Activated T-cell treated with anti-CD3 and anti-CD28 coated beads, Interleukin-2, amount 50 U/mL, for 72 hours (primary cell): ENCODE measurements around the gene ETS2. TPM values are rescaled to one million over a fixed set of nuclear protein-coding genes. Genes with fewer than 3 reads are reported as not detected.

Experiments used
- ATAC-seq, 2 donors: fragments of 150-1000 bp; cut with Tn5 transposase; replicated peaks in 1 of 2; 2 replicates each; pipeline ENCODE4 v1.10.0; 2021; ENCODE audit warnings: moderate library complexity in 2 of 2, mild to moderate bottlenecking in 1 of 2
- DNase-seq, 2 donors: peaks; one replicate each; pipeline ENCODE4 v3.0.0; 2021 to 2022; ENCODE audit warnings: mixed read lengths in 1 of 2
- H3K27ac Mint-ChIP-seq: one replicate; pipeline ENCODE4 v1.8.0; 2022; ENCODE audit warnings: mild to moderate bottlenecking, moderate library complexity, mixed read lengths
- H3K27me3 Mint-ChIP-seq: one replicate; pipeline ENCODE4 v1.8.0; 2022; ENCODE audit warnings: low read depth, mixed read lengths
- H3K36me3 Mint-ChIP-seq, 2 donors: one replicate each; pipeline ENCODE4 v1.8.0; 2022; ENCODE audit warnings: mixed read lengths in 2 of 2, mild to moderate bottlenecking in 1 of 2; ENCODE audit not compliant: insufficient read depth in 2 of 2
- H3K4me1 Mint-ChIP-seq: one replicate; pipeline ENCODE4 v1.8.0; 2022; ENCODE audit warnings: low read depth, mixed read lengths
- H3K4me3 Mint-ChIP-seq, 2 donors: one replicate each; pipeline ENCODE4 v1.8.0; 2022; ENCODE audit warnings: mild to moderate bottlenecking in 2 of 2, mixed read lengths in 2 of 2, moderate library complexity in 2 of 2
- H3K9me3 Mint-ChIP-seq, 2 donors: one replicate each; pipeline ENCODE4 v1.8.0; 2022; ENCODE audit warnings: mixed read lengths in 2 of 2
- total RNA-seq, 2 donors: library from RNA; stranded (reverse); gene quantifications; one replicate each; pipeline ENCODE4 v1.2.3, GENCODE V29; 2022

The ETS2 gene
- total RNA-seq, 2 donors from 2014 or later = 122 to 134 TPM

- DNase-seq = peak; percentile 76 to 77
- peak overlapping the region; percentile 25 for H3K27ac Mint-ChIP-seq
- H3K4me3 Mint-ChIP-seq = peak overlapping the region; percentile 49 to 57
- H3K36me3 Mint-ChIP-seq = peaks cover 2 to 8% of the 10 kb centered on the region in 2 donors
- H3K9me3 Mint-ChIP-seq = peaks cover 1 to 2% of the 10 kb centered on the region in 2 donors
- H3K4me1 Mint-ChIP-seq = peaks cover 38% of the 10 kb centered on the region
- H3K27me3 Mint-ChIP-seq = peaks cover 10% of the 10 kb centered on the region
- peak; percentile 92 to 94 for ATAC-seq
These were observed 26.1 kb downstream of the ETS2 start for GRCh38 chr21:38831526-38832467.

- H3K9me3 Mint-ChIP-seq = peaks cover 1 to 2% of the 10 kb centered on the region in 2 donors
- no peak for DNase-seq
- peaks cover 2 to 5% of the 10 kb centered on the region in 2 donors for H3K36me3 Mint-ChIP-seq
- no peak for ATAC-seq
- H3K27me3 Mint-ChIP-seq = peaks cover 10% of the 10 kb centered on the region
- peaks cover 39% of the 10 kb centered on the region for H3K4me1 Mint-ChIP-seq
- no peak overlapping the region for H3K4me3 Mint-ChIP-seq
- H3K27ac Mint-ChIP-seq = no peak overlapping the region
These were observed 26.9 kb downstream of the ETS2 start for GRCh38 chr21:38832664-38833063.

- no peak overlapping the region for H3K27ac Mint-ChIP-seq
- H3K4me3 Mint-ChIP-seq = no peak overlapping the region
- peaks cover 43% of the 10 kb centered on the region for H3K4me1 Mint-ChIP-seq
- DNase-seq = no peak
- peaks cover 10% of the 10 kb centered on the region for H3K27me3 Mint-ChIP-seq
- peaks cover 0 to 5% of the 10 kb centered on the region in 2 donors for H3K36me3 Mint-ChIP-seq
- H3K9me3 Mint-ChIP-seq = peaks cover 1 to 2% of the 10 kb centered on the region in 2 donors
- ATAC-seq = no peak
These were observed 27.4 kb downstream of the ETS2 start for GRCh38 chr21:38833117-38833516.

- Mint-ChIP-seq H3K9me3 (peaks cover 2 to 5% of the 10 kb centered on the region in 2 donors), H3K4me1 (peaks cover 59% of the 10 kb centered on the region), H3K4me3 (no peak overlapping the region), H3K27ac (no peak overlapping the region), H3K36me3 (peaks cover 5% of the 10 kb centered on the region in 2 donors), H3K27me3 (peaks cover 10% of the 10 kb centered on the region)
- no peak for ATAC-seq
- no peak for DNase-seq
These were observed 29.0 kb downstream of the ETS2 start for GRCh38 chr21:38834725-38835124.

GRCh38 chr21:38837806-38838461, 32.2 kb downstream of the ETS2 start:
- H3K36me3 Mint-ChIP-seq = peaks cover 3 to 9% of the 10 kb centered on the region in 2 donors
- no peak overlapping the region for H3K27ac Mint-ChIP-seq
- peaks cover 57% of the 10 kb centered on the region for H3K4me1 Mint-ChIP-seq

GRCh38 chr21:38838598-38839327, 33.0 kb downstream of the ETS2 start:
- H3K4me1 Mint-ChIP-seq = peaks cover 52% of the 10 kb centered on the region
- no peak overlapping the region for H3K27ac Mint-ChIP-seq
- H3K36me3 Mint-ChIP-seq = peaks cover 3 to 9% of the 10 kb centered on the region in 2 donors
- no peak for ATAC-seq
- H3K9me3 Mint-ChIP-seq = peaks cover 0 to 4% of the 10 kb centered on the region in 2 donors
- DNase-seq = no peak
- H3K4me3 Mint-ChIP-seq = peak overlapping the region in 1 of 2 donors; percentile 2
- H3K27me3 Mint-ChIP-seq = peaks cover 10% of the 10 kb centered on the region

More at GRCh38 chr21:38837806-38838461, 32.2 kb downstream of the ETS2 start:
- DNase-seq = no peak
- peaks cover 10% of the 10 kb centered on the region for H3K27me3 Mint-ChIP-seq
- no peak overlapping the region for H3K4me3 Mint-ChIP-seq
- no peak for ATAC-seq
- H3K9me3 Mint-ChIP-seq = peaks cover 0 to 4% of the 10 kb centered on the region in 2 donors

- Mint-ChIP-seq H3K9me3 (peaks cover 0 to 4% of the 10 kb centered on the region in 2 donors), H3K27me3 (peaks cover 3% of the 10 kb centered on the region), H3K27ac (peak overlapping the region; percentile 4), H3K4me3 (peak overlapping the region; percentile 3 to 51), H3K36me3 (peaks cover 3 to 9% of the 10 kb centered on the region in 2 donors), H3K4me1 (peaks cover 52% of the 10 kb centered on the region)
- DNase-seq (peak; percentile 63 to 76), ATAC-seq (peak; percentile 88 to 89)
These were observed 33.9 kb downstream of the ETS2 start for GRCh38 chr21:38839328-38840286.

- Mint-ChIP-seq H3K36me3 (peaks cover 3 to 12% of the 10 kb centered on the region in 2 donors), H3K9me3 (peaks cover 0 to 4% of the 10 kb centered on the region in 2 donors), H3K27me3 (no peaks in the 10 kb centered on the region), H3K4me3 (peak overlapping the region; percentile 22 to 51), H3K4me1 (peaks cover 45% of the 10 kb centered on the region), H3K27ac (peak overlapping the region; percentile 29)
- DNase-seq = no peak
- no peak for ATAC-seq
These were observed 34.9 kb downstream of the ETS2 start for GRCh38 chr21:38840456-38841300.

GRCh38 chr21:38841472-38841871, 35.7 kb downstream of the ETS2 start:
- peak; percentile 35 to 41 for ATAC-seq
- Mint-ChIP-seq H3K4me1 (peaks cover 45% of the 10 kb centered on the region), H3K36me3 (peaks cover 3 to 12% of the 10 kb centered on the region in 2 donors), H3K27me3 (no peaks in the 10 kb centered on the region), H3K27ac (peak overlapping the region; percentile 29), H3K9me3 (peaks cover 0 to 4% of the 10 kb centered on the region in 2 donors), H3K4me3 (peak overlapping the region in 1 of 2 donors; percentile 22)
- DNase-seq = no peak

- ATAC-seq (no peak), DNase-seq (no peak)
- Mint-ChIP-seq H3K4me3 (no peak overlapping the region), H3K9me3 (peaks cover 0 to 4% of the 10 kb centered on the region in 2 donors), H3K4me1 (peaks cover 45% of the 10 kb centered on the region), H3K36me3 (peaks cover 3 to 12% of the 10 kb centered on the region in 2 donors), H3K27ac (no peak overlapping the region), H3K27me3 (no peaks in the 10 kb centered on the region)
These were observed 36.4 kb downstream of the ETS2 start for GRCh38 chr21:38842079-38842478.

- Mint-ChIP-seq H3K36me3 (peaks cover 3 to 12% of the 10 kb centered on the region in 2 donors), H3K4me1 (peaks cover 37% of the 10 kb centered on the region), H3K9me3 (peaks cover 0 to 4% of the 10 kb centered on the region in 2 donors), H3K27me3 (no peaks in the 10 kb centered on the region), H3K27ac (no peak overlapping the region), H3K4me3 (no peak overlapping the region)
- ATAC-seq (no peak), DNase-seq (no peak)
These were observed 37.6 kb downstream of the ETS2 start for GRCh38 chr21:38843379-38843778.
